ENCODE data around the gene SCN10A.

- TF ChIP-seq CBX2 (IDR thresholded peaks at IDR 0.05; ENCODE audit: borderline replicate concordance, low read depth) (no peak), EP300 (IDR thresholded peaks at IDR 0.05) (no peak), KDM1A (IDR thresholded peaks at IDR 0.05; ENCODE audit: low read depth) (no peak), CBX8 (IDR thresholded peaks at IDR 0.05) (no peak), KDM5A (IDR thresholded peaks at IDR 0.05) (no peak), CTCF (IDR thresholded peaks at IDR 0.05) (no peak), E2F6 (IDR thresholded peaks at IDR 0.05; ENCODE audit: borderline replicate concordance, low read depth) (no peak), POLR2A (IDR thresholded peaks at IDR 0.05; ENCODE audit: low read length) (no peak), RNF2 (IDR thresholded peaks at IDR 0.05; ENCODE audit: borderline replicate concordance, low read depth) (no peak), JUNB (IDR thresholded peaks at IDR 0.05) (no peak)
- TF ChIP-seq, protein P1, sequence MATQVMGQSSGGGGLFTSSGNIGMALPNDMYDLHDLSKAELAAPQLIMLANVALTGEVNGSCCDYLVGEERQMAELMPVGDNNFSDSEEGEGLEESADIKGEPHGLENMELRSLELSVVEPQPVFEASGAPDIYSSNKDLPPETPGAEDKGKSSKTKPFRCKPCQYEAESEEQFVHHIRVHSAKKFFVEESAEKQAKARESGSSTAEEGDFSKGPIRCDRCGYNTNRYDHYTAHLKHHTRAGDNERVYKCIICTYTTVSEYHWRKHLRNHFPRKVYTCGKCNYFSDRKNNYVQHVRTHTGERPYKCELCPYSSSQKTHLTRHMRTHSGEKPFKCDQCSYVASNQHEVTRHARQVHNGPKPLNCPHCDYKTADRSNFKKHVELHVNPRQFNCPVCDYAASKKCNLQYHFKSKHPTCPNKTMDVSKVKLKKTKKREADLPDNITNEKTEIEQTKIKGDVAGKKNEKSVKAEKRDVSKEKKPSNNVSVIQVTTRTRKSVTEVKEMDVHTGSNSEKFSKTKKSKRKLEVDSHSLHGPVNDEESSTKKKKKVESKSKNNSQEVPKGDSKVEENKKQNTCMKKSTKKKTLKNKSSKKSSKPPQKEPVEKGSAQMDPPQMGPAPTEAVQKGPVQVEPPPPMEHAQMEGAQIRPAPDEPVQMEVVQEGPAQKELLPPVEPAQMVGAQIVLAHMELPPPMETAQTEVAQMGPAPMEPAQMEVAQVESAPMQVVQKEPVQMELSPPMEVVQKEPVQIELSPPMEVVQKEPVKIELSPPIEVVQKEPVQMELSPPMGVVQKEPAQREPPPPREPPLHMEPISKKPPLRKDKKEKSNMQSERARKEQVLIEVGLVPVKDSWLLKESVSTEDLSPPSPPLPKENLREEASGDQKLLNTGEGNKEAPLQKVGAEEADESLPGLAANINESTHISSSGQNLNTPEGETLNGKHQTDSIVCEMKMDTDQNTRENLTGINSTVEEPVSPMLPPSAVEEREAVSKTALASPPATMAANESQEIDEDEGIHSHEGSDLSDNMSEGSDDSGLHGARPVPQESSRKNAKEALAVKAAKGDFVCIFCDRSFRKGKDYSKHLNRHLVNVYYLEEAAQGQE (IDR thresholded peaks at IDR 0.05): no peak
- TF ChIP-seq, protein P2, sequence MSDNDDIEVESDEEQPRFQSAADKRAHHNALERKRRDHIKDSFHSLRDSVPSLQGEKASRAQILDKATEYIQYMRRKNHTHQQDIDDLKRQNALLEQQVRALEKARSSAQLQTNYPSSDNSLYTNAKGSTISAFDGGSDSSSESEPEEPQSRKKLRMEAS (IDR thresholded peaks at IDR 0.05): no peak
Observed at GRCh38 chr3:38726751-38727150, 89.3 kb downstream of the SCN10A start.

Data from A549 (cell line).